Gastroesophageal sphincter (tissue), 3 donors: ENCODE data around the gene SUGCT.

ENCODE experiments used
- POLR2A ChIP-seq, 2 donors: fragments of 450-650 bp; IDR thresholded peaks; one replicate each; pipeline ENCODE4 v1.6.1; 2017; ENCODE audit warnings: antibody characterized with exemption in 2 of 2, mild to moderate bottlenecking in 2 of 2, moderate library complexity in 1 of 2
- TF ChIP-seq, protein P1 (sequence below), 4 experiments: fragments of 200-600 bp in 2 of 4; fragments of 450-650 bp in 2 of 4; sonication (generic) in 1 of 4; IDR thresholded peaks; one replicate each; pipeline ENCODE4 v1.5.1; 2017 to 2019; ENCODE audit warnings: antibody characterized with exemption in 4 of 4, mild to moderate bottlenecking in 2 of 4, moderate library complexity in 2 of 4

DNA sequence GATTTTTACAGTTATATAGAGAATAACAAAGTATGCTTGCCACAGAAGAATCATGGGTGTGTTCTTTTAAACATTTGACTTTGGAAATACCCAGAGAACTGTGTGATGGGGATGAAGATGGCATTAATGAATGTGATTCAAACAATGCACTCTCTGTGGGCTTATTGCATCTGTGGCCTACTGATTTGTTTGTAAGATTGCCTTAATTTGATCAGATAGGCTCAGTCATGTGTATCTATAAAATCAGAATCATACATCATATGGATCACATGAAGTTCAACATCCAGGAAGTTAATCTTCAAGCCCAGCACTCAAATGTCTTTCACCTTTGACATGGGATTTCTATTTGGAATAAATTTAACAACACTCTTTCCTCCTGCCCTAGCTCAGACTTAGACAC, 410.9 kb downstream of the SUGCT start:
- no peak for TF ChIP-seq POLR2A (IDR thresholded peaks at IDR 0.05)
- TF ChIP-seq, protein P1, sequence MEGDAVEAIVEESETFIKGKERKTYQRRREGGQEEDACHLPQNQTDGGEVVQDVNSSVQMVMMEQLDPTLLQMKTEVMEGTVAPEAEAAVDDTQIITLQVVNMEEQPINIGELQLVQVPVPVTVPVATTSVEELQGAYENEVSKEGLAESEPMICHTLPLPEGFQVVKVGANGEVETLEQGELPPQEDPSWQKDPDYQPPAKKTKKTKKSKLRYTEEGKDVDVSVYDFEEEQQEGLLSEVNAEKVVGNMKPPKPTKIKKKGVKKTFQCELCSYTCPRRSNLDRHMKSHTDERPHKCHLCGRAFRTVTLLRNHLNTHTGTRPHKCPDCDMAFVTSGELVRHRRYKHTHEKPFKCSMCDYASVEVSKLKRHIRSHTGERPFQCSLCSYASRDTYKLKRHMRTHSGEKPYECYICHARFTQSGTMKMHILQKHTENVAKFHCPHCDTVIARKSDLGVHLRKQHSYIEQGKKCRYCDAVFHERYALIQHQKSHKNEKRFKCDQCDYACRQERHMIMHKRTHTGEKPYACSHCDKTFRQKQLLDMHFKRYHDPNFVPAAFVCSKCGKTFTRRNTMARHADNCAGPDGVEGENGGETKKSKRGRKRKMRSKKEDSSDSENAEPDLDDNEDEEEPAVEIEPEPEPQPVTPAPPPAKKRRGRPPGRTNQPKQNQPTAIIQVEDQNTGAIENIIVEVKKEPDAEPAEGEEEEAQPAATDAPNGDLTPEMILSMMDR (IDR thresholded peaks at IDR 0.05) = no peak
